ENCODE measurements around the gene AKR7A2.
"Not testable (repeated sequence)": the region's sequence is repeated elsewhere in the genome, so short reads cannot be mapped to it uniquely, and the experiment has no call there.

The AKR7A2 gene

GRCh38 chr1:19273106-19273843 lies 38.7 kb downstream of the AKR7A2 start:
- Mint-ChIP-seq H3K9me3 (no peaks in the 10 kb centered on the region), H3K4me1 (no peaks in the 10 kb centered on the region), H3K27me3 (ENCODE audit: low read depth, poor library complexity) (peaks cover 6% of the 10 kb centered on the region), H3K27ac (no peak overlapping the region), H3K4me3 (no peak overlapping the region), H3K36me3 (ENCODE audit: low read depth) (peaks cover 9% of the 10 kb centered on the region)
- DNase-seq, result no peak
- TF ChIP-seq, protein P1, sequence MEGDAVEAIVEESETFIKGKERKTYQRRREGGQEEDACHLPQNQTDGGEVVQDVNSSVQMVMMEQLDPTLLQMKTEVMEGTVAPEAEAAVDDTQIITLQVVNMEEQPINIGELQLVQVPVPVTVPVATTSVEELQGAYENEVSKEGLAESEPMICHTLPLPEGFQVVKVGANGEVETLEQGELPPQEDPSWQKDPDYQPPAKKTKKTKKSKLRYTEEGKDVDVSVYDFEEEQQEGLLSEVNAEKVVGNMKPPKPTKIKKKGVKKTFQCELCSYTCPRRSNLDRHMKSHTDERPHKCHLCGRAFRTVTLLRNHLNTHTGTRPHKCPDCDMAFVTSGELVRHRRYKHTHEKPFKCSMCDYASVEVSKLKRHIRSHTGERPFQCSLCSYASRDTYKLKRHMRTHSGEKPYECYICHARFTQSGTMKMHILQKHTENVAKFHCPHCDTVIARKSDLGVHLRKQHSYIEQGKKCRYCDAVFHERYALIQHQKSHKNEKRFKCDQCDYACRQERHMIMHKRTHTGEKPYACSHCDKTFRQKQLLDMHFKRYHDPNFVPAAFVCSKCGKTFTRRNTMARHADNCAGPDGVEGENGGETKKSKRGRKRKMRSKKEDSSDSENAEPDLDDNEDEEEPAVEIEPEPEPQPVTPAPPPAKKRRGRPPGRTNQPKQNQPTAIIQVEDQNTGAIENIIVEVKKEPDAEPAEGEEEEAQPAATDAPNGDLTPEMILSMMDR (IDR thresholded peaks at IDR 0.05), result no peak

GRCh38 chr1:19272064-19272463 lies 39.9 kb downstream of the AKR7A2 start:
- Mint-ChIP-seq H3K4me1 (no peaks in the 10 kb centered on the region), H3K36me3 (ENCODE audit: low read depth) (peaks cover 9% of the 10 kb centered on the region), H3K4me3 (no peak overlapping the region), H3K9me3 (no peaks in the 10 kb centered on the region), H3K27ac (no peak overlapping the region), H3K27me3 (ENCODE audit: low read depth, poor library complexity) (no peaks in the 10 kb centered on the region)
- no peak for DNase-seq
- TF ChIP-seq, protein P1 (IDR thresholded peaks at IDR 0.05), result no peak

GRCh38 chr1:19270343-19270730 lies 41.6 kb downstream of the AKR7A2 start:
- H3K27me3 Mint-ChIP-seq (ENCODE audit: low read depth, poor library complexity); H3K4me3 Mint-ChIP-seq; H3K27ac Mint-ChIP-seq; H3K4me1 Mint-ChIP-seq; H3K36me3 Mint-ChIP-seq (ENCODE audit: low read depth); H3K9me3 Mint-ChIP-seq; DNase-seq: not testable (repeated sequence)

- not testable (repeated sequence) for H3K4me3 Mint-ChIP-seq; DNase-seq; H3K9me3 Mint-ChIP-seq; H3K4me1 Mint-ChIP-seq; H3K36me3 Mint-ChIP-seq (ENCODE audit: low read depth); H3K27me3 Mint-ChIP-seq (ENCODE audit: low read depth, poor library complexity); H3K27ac Mint-ChIP-seq
These were observed 42.3 kb downstream of the AKR7A2 start for GRCh38 chr1:19269427-19270342.

DNA sequence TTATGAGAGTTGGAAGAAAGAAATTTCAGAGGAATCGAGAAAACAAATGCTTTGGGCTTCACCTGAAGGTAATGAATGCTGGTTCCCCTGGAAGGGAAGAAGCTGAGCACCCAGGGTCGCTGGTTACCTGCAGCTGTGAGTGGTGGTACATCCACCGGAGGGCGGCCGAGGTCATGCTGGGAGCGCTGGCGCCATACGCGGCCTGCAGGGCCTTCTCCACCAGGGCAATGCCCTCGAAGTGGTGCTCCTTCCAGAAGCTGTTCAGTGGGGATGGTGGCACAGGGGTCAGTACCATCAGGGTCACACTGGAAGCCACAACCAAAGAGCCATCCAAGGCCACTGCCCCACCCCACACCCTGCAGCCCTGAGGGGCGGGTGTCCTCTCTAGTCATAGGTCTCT lies 43.5 kb downstream of the AKR7A2 start:
- H3K27me3 Mint-ChIP-seq (ENCODE audit: low read depth, poor library complexity), result no peaks in the 10 kb centered on the region
- H3K4me1 Mint-ChIP-seq, result no peaks in the 10 kb centered on the region
- H3K4me3 Mint-ChIP-seq, result no peak overlapping the region
- TF ChIP-seq, protein P1 (IDR thresholded peaks at IDR 0.05), result no peak
- H3K9me3 Mint-ChIP-seq, result no peaks in the 10 kb centered on the region
- peaks cover 5% of the 10 kb centered on the region for H3K36me3 Mint-ChIP-seq (ENCODE audit: low read depth)
- peak overlapping the region; percentile 64 for H3K27ac Mint-ChIP-seq
- no peak for DNase-seq

- no peaks in the 10 kb centered on the region for H3K27me3 Mint-ChIP-seq (ENCODE audit: low read depth, poor library complexity)
- no peaks in the 10 kb centered on the region for H3K36me3 Mint-ChIP-seq (ENCODE audit: low read depth)
- no peak for DNase-seq
- H3K9me3 Mint-ChIP-seq, result no peaks in the 10 kb centered on the region
- H3K4me3 Mint-ChIP-seq, result no peak overlapping the region
- no peaks in the 10 kb centered on the region for H3K4me1 Mint-ChIP-seq
- H3K27ac Mint-ChIP-seq, result no peak overlapping the region
- TF ChIP-seq, protein P1 (IDR thresholded peaks at IDR 0.05), result no peak
These were observed 49.2 kb downstream of the AKR7A2 start for GRCh38 chr1:19262744-19263143.

Measured in nephron progenitor cell (in vitro differentiated cells).